B cell (primary cell): ENCODE data around the gene TASL. TPM values are rescaled to one million over a fixed set of nuclear protein-coding genes. Genes with fewer than 3 reads are reported as not detected.
"Not testable (repeated sequence)": the region's sequence is repeated elsewhere in the genome, so short reads cannot be mapped to it uniquely, and the experiment has no call there.

Experiments used
- ATAC-seq: fragments of 200-7000 bp; cut with Tn5 transposase; one replicate; pipeline ENCODE4 v1.10.0; 2021; ENCODE audit warnings: low read depth, mild to moderate bottlenecking, moderate number of reproducible peaks, moderate library complexity
- CTCF ChIA-PET: fragments of 350-600 bp; sonication (Branson Sonifier 250); formaldehyde crosslinking; loops from one replicate; lab custom pipeline; 2021; ENCODE audit warnings: antibody characterized with exemption, inconsistent platforms; lab: Charles Lee
- POLR2A ChIA-PET: fragments of 350-600 bp; sonication (Branson Sonifier 250); formaldehyde crosslinking; loops from one replicate; lab custom pipeline; 2021; ENCODE audit warnings: antibody characterized with exemption; lab: Charles Lee
- DNase-seq: peaks from one replicate; pipeline ENCODE4 v3.0.0; 2013
- H2AFZ ChIP-seq: 2 replicates; pipeline ENCODE4 v1.6.1; 2012; ENCODE audit warnings: mild to moderate bottlenecking, low read depth, low read length; ENCODE audit not compliant: insufficient read depth, poor library complexity, severe bottlenecking
- H3K27ac ChIP-seq, 2 donors: 1 replicate in 1 of 2; 2 replicates in 1 of 2; pipeline ENCODE4 v1.5.1; 2012 to 2013; ENCODE audit warnings: low read length in 2 of 2, mild to moderate bottlenecking in 2 of 2, moderate library complexity in 1 of 2
- H3K27me3 ChIP-seq, 4 experiments: fragments of 200-600 bp in 1 of 4; sonication (generic) in 1 of 4; replicated peaks in 1 of 4; 1 replicate in 2 of 4; 2 replicates in 2 of 4; pipeline versions ENCODE4 v1.6.1 to v1.7.0; 2013 to 2016; ENCODE audit warnings: low read length in 3 of 4, mild to moderate bottlenecking in 2 of 4, mixed read lengths in 1 of 4, moderate library complexity in 1 of 4; ENCODE audit not compliant: insufficient read depth in 4 of 4, control insufficient read depth in 3 of 4; ENCODE audit errors: control extremely low read depth in 1 of 4
- H3K36me3 ChIP-seq, 2 experiments: replicated peaks in 1 of 2; 1 replicate in 1 of 2; 2 replicates in 1 of 2; pipeline versions ENCODE4 v1.6.1 to v1.7.1; 2013; ENCODE audit warnings: low read length in 1 of 2; ENCODE audit not compliant: insufficient read depth in 2 of 2, control insufficient read depth in 1 of 2; ENCODE audit errors: control extremely low read depth in 1 of 2, extremely low read depth in 1 of 2
- H3K4me1 ChIP-seq, 2 donors: fragments of 200-600 bp in 1 of 2; sonication (generic) in 1 of 2; 1 replicate in 1 of 2; 2 replicates in 1 of 2; pipeline versions ENCODE4 v1.5.1 to v1.6.1; 2013 to 2017; ENCODE audit warnings: low read length in 2 of 2; ENCODE audit not compliant: control insufficient read depth in 2 of 2, insufficient read depth in 2 of 2
- H3K4me2 ChIP-seq: replicated peaks from 2 replicates; pipeline ENCODE3; 2012; ENCODE audit warnings: mild to moderate bottlenecking, low read depth, low read length; ENCODE audit not compliant: poor library complexity, severe bottlenecking
- H3K4me3 ChIP-seq, 5 experiments: fragments of 200-600 bp in 1 of 5; sonication (generic) in 1 of 5; 1 replicate in 3 of 5; 2 replicates in 2 of 5; pipeline versions ENCODE4 v1.5.1 to v1.7.0; 2011 to 2016; ENCODE audit warnings: low read length in 4 of 5, mild to moderate bottlenecking in 4 of 5, low read depth in 2 of 5, control low read depth in 1 of 5, moderate library complexity in 1 of 5; ENCODE audit not compliant: insufficient read depth in 1 of 5; ENCODE audit errors: control extremely low read depth in 1 of 5, extremely low read depth in 1 of 5
- H3K79me2 ChIP-seq: fragments of 200-600 bp; sonication (generic); one replicate; pipeline ENCODE4 v1.6.0; 2016; ENCODE audit warnings: low read length; ENCODE audit not compliant: control insufficient read depth, insufficient read depth
- H3K9ac ChIP-seq: fragments of 200-600 bp; sonication (generic); 2 replicates; pipeline ENCODE4 v1.6.1; 2017; ENCODE audit warnings: mild to moderate bottlenecking, low read length, moderate library complexity
- H3K9me3 ChIP-seq, 3 donors: one replicate each; pipeline versions ENCODE4 v1.6.1 to v1.7.1; 2013; ENCODE audit warnings: low read length in 2 of 3; ENCODE audit not compliant: control insufficient read depth in 2 of 3, insufficient read depth in 1 of 3; ENCODE audit errors: control extremely low read depth in 1 of 3
- H4K20me1 ChIP-seq: 2 replicates; pipeline ENCODE4 v1.6.0; 2012; ENCODE audit warnings: mild to moderate bottlenecking, low read length; ENCODE audit not compliant: insufficient read depth, control insufficient read depth, poor library complexity, severe bottlenecking
- H3K27ac Mint-ChIP-seq: one replicate; pipeline ENCODE4 v1.8.0; 2021; ENCODE audit warnings: mixed read lengths
- H3K27me3 Mint-ChIP-seq: one replicate; pipeline ENCODE4 v1.8.0; 2021; ENCODE audit warnings: mixed read lengths
- H3K4me1 Mint-ChIP-seq: one replicate; pipeline ENCODE4 v1.8.0; 2021; ENCODE audit warnings: mixed read lengths
- H3K4me3 Mint-ChIP-seq: one replicate; pipeline ENCODE4 v1.8.0; 2021; ENCODE audit warnings: mixed read lengths
- H3K9me3 Mint-ChIP-seq: one replicate; pipeline ENCODE4 v1.8.0; 2022; ENCODE audit warnings: mixed read lengths; ENCODE audit not compliant: insufficient read depth
- CTCF ChIP-seq: fragments of 200-600 bp; IDR thresholded peaks from one replicate; pipeline ENCODE4 v1.8.0; 2022; ENCODE audit warnings: antibody characterized with exemption, mild to moderate bottlenecking
- EZH2 ChIP-seq: IDR thresholded peaks from 2 replicates; pipeline ENCODE4 v1.6.1; 2012; ENCODE audit warnings: borderline replicate concordance, low read depth, mild to moderate bottlenecking, moderate library complexity, low read length; ENCODE audit not compliant: insufficient read depth, poor library complexity, severe bottlenecking
- WGBS: methylation state at CpG from one replicate; pipeline ENCODE4 v1.1.5; 2013; ENCODE audit warnings: missing lambda C conversion rate; ENCODE audit not compliant: insufficient coverage; 5-methylcytosine and 5-hydroxymethylcytosine counted together
- intact Hi-C: fragments of 100-400 bp; cut with micrococcal nuclease; formaldehyde crosslinking; loops from one replicate; pipeline ENCODE4 v1.10.0; 2022
- polyA plus RNA-seq: library from polyadenylated mRNA; depleted of rRNA; stranded (reverse); fragments of >200 nt; gene quantifications from 2 replicates; pipeline ENCODE4 v1.2.3, GENCODE V29; 2012
- total RNA-seq, 2 donors: library from RNA; stranded (reverse); fragments of 120-200 nt in 1 of 2; gene quantifications; 1 replicate in 1 of 2; 2 replicates in 1 of 2; pipeline versions ENCODE4 v1.2.3 to v1.2.4, GENCODE V29; 2013 to 2022

The TASL gene
- total and polyA plus RNA-seq, 2 donors (not counting 1 experiment from before 2014, with no cell fraction given) = 15.7 to 25.4 TPM

- TF ChIP-seq CTCF (peak; percentile 66), EZH2 (no peak)
- Mint-ChIP-seq H3K27ac (no peak overlapping the region), H3K9me3 (no peaks in the 10 kb centered on the region), H3K4me3 (no peak overlapping the region), H3K4me1 (peaks cover 43% of the 10 kb centered on the region), H3K27me3 (no peaks in the 10 kb centered on the region)
- DNase-seq = peak; percentile 50
- Histone ChIP-seq H3K27ac (no peak overlapping the region), H3K4me3 (no peak overlapping the region), H3K27me3 (no peaks in the 10 kb centered on the region), H3K79me2 (peaks cover 91% of the 10 kb centered on the region), H3K4me2 (no peak overlapping the region), H3K4me1 (peaks cover 31 to 37% of the 10 kb centered on the region in 2 donors), H4K20me1 (peaks cover 11% of the 10 kb centered on the region), H3K36me3 (peaks cover 3% of the 10 kb centered on the region in 2 experiments), H2AFZ (no peak overlapping the region), H3K9me3 (no peaks in the 10 kb centered on the region), H3K9ac (no peak overlapping the region)
- intact Hi-C loops = loop anchor here (1.0 to 2.0 kb wide), 2 partner anchors 23 to 142 kb away; no protein-coding TSS in a partner anchor
- CTCF ChIA-PET = interaction anchor here (0.6 to 4.3 kb wide), 11 partner anchors 8 to 583 kb away, joined by 3 to 65 read pairs (median 5); no protein-coding TSS in a partner anchor
- no CpG with 5 or more reads among the region's 1 CpG for WGBS
- peak; percentile 43 for ATAC-seq
- POLR2A ChIA-PET = interaction anchor here (0.6 kb wide), 1 partner anchor 27 kb away, joined by 5 read pairs; no protein-coding TSS in a partner anchor
Observed at GRCh38 chrX:30570505-30570904, 7.1 kb downstream of the TASL start.

GRCh38 chrX:30568136-30568535, 9.4 kb downstream of the TASL start:
- Histone ChIP-seq H3K9me3 (no peaks in the 10 kb centered on the region), H2AFZ (no peak overlapping the region), H3K9ac (no peak overlapping the region), H3K79me2 (peaks cover 93% of the 10 kb centered on the region), H3K4me1 (peaks cover 27 to 29% of the 10 kb centered on the region in 2 donors), H4K20me1 (peaks cover 20% of the 10 kb centered on the region), H3K4me3 (no peak overlapping the region), H3K27ac (peak overlapping the region in 1 of 2 donors; percentile 49), H3K27me3 (no peaks in the 10 kb centered on the region), H3K36me3 (peaks cover 0 to 17% of the 10 kb centered on the region in 2 experiments), H3K4me2 (peak overlapping the region; percentile 26)
- no peak for TF ChIP-seq CTCF
- TF ChIP-seq EZH2 = no peak
- Mint-ChIP-seq H3K9me3 (no peaks in the 10 kb centered on the region), H3K27ac (no peak overlapping the region), H3K27me3 (no peaks in the 10 kb centered on the region), H3K4me3 (peak overlapping the region; percentile 6), H3K4me1 (peaks cover 47% of the 10 kb centered on the region)
- no CpG with 5 or more reads among the region's 4 CpGs for WGBS
- ATAC-seq (peak; percentile 43), DNase-seq (peak; percentile 28)
- ChIA-PET POLR2A (no interaction called here), CTCF (interaction anchor here (0.5 kb wide), 1 partner anchor 405 kb away, joined by 3 read pairs; no protein-coding TSS in a partner anchor)
- intact Hi-C loops = no loop called here

GRCh38 chrX:30563070-30563469, 14.5 kb downstream of the TASL start:
- H3K9me3 ChIP-seq, H3K27me3 Mint-ChIP-seq, H3K4me3 ChIP-seq, POLR2A ChIA-PET, H3K9me3 Mint-ChIP-seq, intact Hi-C loops, ATAC-seq, H3K27me3 ChIP-seq, H3K4me2 ChIP-seq, H2AFZ ChIP-seq, CTCF ChIA-PET, H3K4me3 Mint-ChIP-seq, H3K9ac ChIP-seq: not testable (repeated sequence)
- peak overlapping the region; percentile 70 for H3K27ac Mint-ChIP-seq
- peaks cover 32% of the 10 kb centered on the region for H4K20me1 ChIP-seq
- no CpG with 5 or more reads among the region's 5 CpGs for whole genome bisulfite sequencing
- DNase-seq = peak; percentile 18
- H3K79me2 ChIP-seq = peaks cover 63% of the 10 kb centered on the region
- H3K4me1 Mint-ChIP-seq = peaks cover 37% of the 10 kb centered on the region
- H3K4me1 ChIP-seq = peaks cover 4 to 10% of the 10 kb centered on the region in 2 donors
- peak overlapping the region in 1 of 2 donors; percentile 0 for H3K27ac ChIP-seq
- peaks cover 0 to 36% of the 10 kb centered on the region in 2 experiments for H3K36me3 ChIP-seq
